Ovary (tissue), 9 donors: ENCODE results near the gene CGB5. TPM values are rescaled to one million over a fixed set of nuclear protein-coding genes. Genes with fewer than 3 reads are reported as not detected.
A peak's percentile ranks its signal among the peaks of the same experiment; 100 is the strongest.
"Not testable (repeated sequence)": the region's sequence is repeated elsewhere in the genome, so short reads cannot be mapped to it uniquely, and the experiment has no call there.

ENCODE experiments used
- DNase-seq, 5 donors: peaks; one replicate each; pipeline ENCODE4 v3.0.0-alpha.2; 2019 to 2020
- H3K27ac ChIP-seq, 2 donors: fragments of 200-600 bp; one replicate each; pipeline versions ENCODE4 v1.5.1 to v1.8.0; 2019 to 2022
- H3K27me3 ChIP-seq: fragments of 200-600 bp; one replicate; pipeline ENCODE4 v1.8.0; 2022
- H3K36me3 ChIP-seq: fragments of 200-600 bp; sonication (generic); one replicate; pipeline ENCODE4 v1.5.1; 2019
- H3K4me1 ChIP-seq: one replicate; pipeline ENCODE4 v1.8.1; 2013; ENCODE audit warnings: mild to moderate bottlenecking, moderate library complexity; ENCODE audit not compliant: insufficient read depth
- H3K4me3 ChIP-seq: fragments of 200-600 bp; sonication (generic); one replicate; pipeline ENCODE4 v1.5.1; 2017
- H3K9me3 ChIP-seq, 2 donors: fragments of 200-600 bp in 1 of 2; sonication (generic) in 1 of 2; one replicate each; pipeline versions ENCODE4 v1.5.1 to v1.8.1; 2013 to 2019; ENCODE audit warnings: mild to moderate bottlenecking in 1 of 2, moderate library complexity in 1 of 2
- CTCF ChIP-seq, 3 donors: fragments of 450-650 bp in 2 of 3; fragments of 200-600 bp in 1 of 3; IDR thresholded peaks; one replicate each; pipeline versions ENCODE4 v1.5.1 to v1.8.0; 2016 to 2022; ENCODE audit warnings: antibody characterized with exemption in 3 of 3, mild to moderate bottlenecking in 1 of 3
- EP300 ChIP-seq: sonication (generic); formaldehyde crosslinking; IDR thresholded peaks from one replicate; pipeline ENCODE4 v1.6.1; 2017; ENCODE audit warnings: antibody characterized with exemption
- POLR2A ChIP-seq: fragments of 450-650 bp; IDR thresholded peaks from one replicate; pipeline ENCODE4 v1.6.1; 2017; ENCODE audit warnings: antibody characterized with exemption, mild to moderate bottlenecking, moderate library complexity
- WGBS, 3 donors: extraction: QIAGEN DNeasy Blood & Tissue Kit in 1 of 3; methylation state at CpG; one replicate each; pipeline versions ENCODE4 v1.1.5 to v1.1.7; 2013 to 2017; 5-methylcytosine and 5-hydroxymethylcytosine counted together
- intact Hi-C, 4 donors: fragments of 100-400 bp; cut with DNase I; formaldehyde crosslinking; loops; one replicate each; pipeline versions ENCODE4 v1.11.0 to v1.15.1; 2022 to 2023
- polyA plus RNA-seq, 2 donors: library from polyadenylated mRNA; stranded (reverse); fragments of 200-250 nt in 1 of 2; fragments of 350-450 nt in 1 of 2; fragmentation: Illumina TruSeq in 1 of 2; extraction: RNeasy Lipid Tissue Mini Kit (QIAGEN cat#74804) in 1 of 2; gene quantifications; one replicate each; pipeline ENCODE4 v1.2.3, GENCODE V29; 2013 to 2014
- total RNA-seq, 7 donors: library from RNA; depleted of rRNA in 2 of 7; stranded (reverse); fragments of >200 nt in 2 of 7; fragmentation: NEBNext Ultra II Directional in 3 of 7; extraction: Animal tissue kit (Norgen Biotek cat#: 25700) in 3 of 7; gene quantifications; one replicate each; pipeline versions ENCODE4 v1.1.0 to v1.2.4, GENCODE V29; 2016 to 2023
- donor health status: DM: no; HTN: no; CAD: no; lungs with moderate emphysema.
- donor health status: DM: no; HTN: no; CAD: no.
- donor health status: Bipolar disorder and iron deficiency.
- donor health status: DM: yes; HTN: yes; CAD: no.
- donor health status: DM: no; HTN: no; CAD: no.
- donor health status: DM: yes; HTN: yes; CAD: no.

The CGB5 gene
- total and polyA plus RNA-seq, 9 donors: not detected

DNA sequence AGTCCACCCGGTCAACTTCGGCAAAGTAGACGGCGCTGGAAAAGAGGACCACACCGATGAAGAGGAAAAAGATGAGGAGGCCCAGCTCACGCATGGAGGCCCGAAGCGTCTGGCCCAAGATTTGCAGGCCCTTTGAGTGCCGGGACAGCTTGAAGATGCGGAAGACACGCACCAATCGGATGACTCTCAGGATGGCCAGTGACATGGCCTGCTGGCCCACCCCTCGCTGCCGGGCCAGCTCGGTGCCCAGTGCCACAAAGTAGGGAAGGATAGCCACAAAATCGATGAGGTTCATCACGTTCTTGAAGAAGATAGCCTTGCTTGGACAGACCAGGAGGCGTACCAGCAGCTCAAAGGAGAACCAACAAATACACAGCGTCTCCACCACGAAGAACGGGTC, 26.8 kb downstream of the CGB5 start:
- WGBS, 3 donors: 93 to 97% (median 96%) methylated on average over 21 of the region's 21 CpGs
- no peak overlapping the region for H3K27ac ChIP-seq
- H3K9me3 ChIP-seq: no peaks in the 10 kb centered on the region
- intact Hi-C loops: no loop called here
- H3K4me1 ChIP-seq: no peaks in the 10 kb centered on the region
- H3K27me3 ChIP-seq: peaks cover 3% of the 10 kb centered on the region
- TF ChIP-seq CTCF (IDR thresholded peaks at IDR 0.05) (no peak), EP300 (no peak), POLR2A (no peak)
- no peak overlapping the region for H3K4me3 ChIP-seq
- H3K36me3 ChIP-seq: no peaks in the 10 kb centered on the region
- no peak for DNase-seq

DNA sequence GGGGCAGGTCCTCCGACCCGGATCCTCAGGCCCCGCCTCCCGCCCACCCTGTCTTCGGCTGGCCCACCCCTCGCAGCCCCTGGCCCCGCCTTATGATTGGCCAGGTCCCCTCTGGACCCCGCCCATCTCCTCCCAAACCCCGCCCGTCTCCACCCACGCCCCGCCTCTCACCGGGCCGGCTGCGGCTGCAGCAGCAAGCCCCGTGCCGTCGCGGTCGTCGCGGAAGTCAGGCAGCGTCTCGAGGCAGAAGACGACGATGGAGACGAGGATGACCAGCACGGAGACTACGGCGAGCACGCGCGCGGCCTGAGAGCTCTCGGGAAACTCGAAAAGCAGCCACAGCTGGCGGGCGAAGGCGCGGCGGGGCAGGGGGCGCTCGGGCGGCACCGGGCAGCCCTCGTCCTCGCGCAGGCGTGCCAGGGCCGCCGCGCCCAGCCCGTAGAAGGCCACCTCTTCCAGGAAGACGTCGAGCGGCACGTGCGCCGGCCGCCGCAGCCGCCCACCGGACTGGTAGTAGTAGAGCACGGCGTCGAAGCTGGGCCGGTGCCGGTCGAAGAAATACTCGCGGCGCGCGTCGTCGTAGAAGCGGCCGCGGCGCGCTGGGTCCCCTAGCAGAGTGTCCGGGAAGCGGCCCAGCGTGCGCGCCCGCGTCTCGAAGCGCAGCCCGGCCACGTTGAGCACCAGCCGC, 28.4 kb downstream of the CGB5 start:
- no peaks in the 10 kb centered on the region for H3K9me3 ChIP-seq
- no peaks in the 10 kb centered on the region for H3K4me1 ChIP-seq
- no peak overlapping the region for H3K27ac ChIP-seq
- H3K36me3 ChIP-seq: no peaks in the 10 kb centered on the region
- 2 to 3% (median 3%) methylated on average over 89 to 93 of the region's 93 CpGs for WGBS, 3 donors
- intact Hi-C loops: no loop called here
- DNase-seq: no peak
- H3K27me3 ChIP-seq: peaks cover 3% of the 10 kb centered on the region
- no peak overlapping the region for H3K4me3 ChIP-seq
- TF ChIP-seq EP300: no peak

DNA sequence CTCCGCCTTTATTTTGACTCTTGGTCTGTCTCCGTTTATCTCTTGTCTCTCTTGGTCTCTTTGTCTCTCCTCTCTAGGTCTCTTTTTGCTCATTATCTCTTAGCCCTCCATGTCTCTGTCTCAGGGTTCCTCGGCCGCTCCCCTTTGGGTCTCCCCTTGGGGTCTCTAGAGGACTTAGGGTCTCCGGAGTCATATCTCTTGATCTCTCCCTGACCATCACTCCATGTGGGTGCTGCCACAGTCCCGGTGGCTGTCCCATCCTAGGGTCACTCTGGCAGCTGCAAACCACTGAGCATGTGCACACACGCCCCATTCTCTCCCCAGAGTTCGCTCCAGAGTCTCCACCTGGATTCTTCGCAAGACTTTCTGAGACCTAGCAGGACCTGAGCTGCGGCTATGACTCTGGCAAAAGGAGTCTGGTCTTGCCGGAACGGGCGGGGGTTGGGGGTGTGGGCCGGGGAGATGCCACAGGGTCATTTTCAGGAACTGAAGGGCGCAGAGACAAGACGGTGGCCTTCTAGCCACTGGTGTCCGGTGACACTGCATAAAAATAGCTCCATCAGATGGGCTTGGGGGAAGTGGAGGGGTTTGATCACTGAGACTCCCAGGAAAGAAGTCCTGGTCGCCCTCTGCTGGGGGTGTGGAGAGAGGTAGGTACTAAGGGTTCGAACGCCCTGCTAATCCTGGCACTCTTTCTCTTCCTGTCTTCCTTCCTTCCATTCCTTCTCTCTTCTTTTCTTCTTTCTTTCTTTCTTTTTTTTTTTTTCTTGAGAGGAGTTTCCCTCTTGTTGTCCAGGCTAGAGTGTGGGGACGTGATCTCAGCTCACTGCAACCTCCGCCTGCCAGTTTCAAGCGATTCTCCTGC, 30.1 kb downstream of the CGB5 start:
- H3K27me3 ChIP-seq: peaks cover 3% of the 10 kb centered on the region
- intact Hi-C loops: no loop called here
- H3K4me3 ChIP-seq: no peak overlapping the region
- no peaks in the 10 kb centered on the region for H3K9me3 ChIP-seq
- no peak for DNase-seq
- H3K27ac ChIP-seq: no peak overlapping the region
- 56 to 68% (median 57%) methylated on average over 23 of the region's 23 CpGs for WGBS, 3 donors
- TF ChIP-seq CTCF (IDR thresholded peaks at IDR 0.05) (no peak), POLR2A (no peak), EP300 (no peak)
- H3K36me3 ChIP-seq: no peaks in the 10 kb centered on the region
- H3K4me1 ChIP-seq: no peaks in the 10 kb centered on the region

DNA sequence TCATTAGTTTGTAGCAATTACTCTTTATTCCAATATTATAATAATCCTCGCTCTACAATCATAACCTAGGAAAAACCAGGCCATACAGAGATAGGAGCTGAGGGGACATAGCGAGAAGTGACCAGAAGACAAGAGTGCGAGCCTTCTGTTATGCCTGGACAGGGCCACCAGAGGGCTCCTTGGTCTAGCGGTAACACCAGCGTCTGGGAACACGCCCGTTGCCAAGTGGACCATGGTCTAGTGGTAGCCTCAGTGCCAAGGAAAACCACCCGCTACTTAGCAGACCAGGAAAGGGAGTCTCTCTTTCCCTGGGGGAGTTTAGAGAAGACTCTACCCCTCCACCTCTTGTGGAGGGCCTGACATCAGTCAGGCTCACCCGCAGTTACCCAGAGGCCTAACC, 31.2 kb downstream of the CGB5 start:
- intact Hi-C loops, H3K27ac ChIP-seq, H3K4me1 ChIP-seq, H3K36me3 ChIP-seq, H3K9me3 ChIP-seq, H3K27me3 ChIP-seq, H3K4me3 ChIP-seq: not testable (repeated sequence)
- WGBS, 3 donors: 18 to 20% (median 20%) methylated on average over 9 of the region's 9 CpGs
- DNase-seq: peak; percentile 45 to 69 (median 61)
- peak in 2 of 3 donors; percentile 33 to 57 for TF ChIP-seq CTCF (IDR thresholded peaks at IDR 0.05)

DNA sequence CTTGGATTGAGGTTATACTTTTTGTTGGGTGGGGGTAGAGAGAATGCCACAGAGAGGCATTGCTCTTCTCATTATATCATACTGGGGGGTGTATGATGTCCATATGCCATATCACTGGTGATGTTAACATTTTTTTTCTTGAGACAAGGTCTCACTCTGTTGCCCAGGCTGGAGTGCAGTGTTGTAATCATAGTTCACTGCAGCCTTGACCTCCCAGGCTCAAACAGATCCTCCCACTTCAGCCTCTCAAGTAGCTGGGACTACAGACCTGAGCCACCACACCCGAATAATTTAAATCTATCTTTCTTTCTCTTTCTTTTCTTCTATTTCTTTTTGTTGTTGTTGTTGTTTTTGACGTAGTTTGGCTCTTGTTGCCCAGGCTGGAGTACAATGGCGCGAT, 36.7 kb downstream of the CGB5 start:
- no peak for DNase-seq
- no peak for TF ChIP-seq CTCF (IDR thresholded peaks at IDR 0.05)
- TF ChIP-seq EP300: no peak
- no peak for TF ChIP-seq POLR2A
- H3K4me3 ChIP-seq: no peak overlapping the region
- no peaks in the 10 kb centered on the region for H3K36me3 ChIP-seq
- 76 to 85% (median 77%) methylated on average over 4 of the region's 4 CpGs for WGBS, 3 donors
- H3K4me1 ChIP-seq: peaks cover 2% of the 10 kb centered on the region
- no peaks in the 10 kb centered on the region for H3K9me3 ChIP-seq
- intact Hi-C loops: no loop called here
- H3K27me3 ChIP-seq: no peaks in the 10 kb centered on the region
- no peak overlapping the region for H3K27ac ChIP-seq
